AG09309 (cell line): ENCODE data around the gene GRAMD1B.

Source experiments
- DNase-seq: peaks from one replicate; pipeline ENCODE4 v3.0.0-alpha.2; 2010; ENCODE audit warnings: low read depth
- H3K4me3 ChIP-seq: 2 replicates; pipeline ENCODE4 v1.5.1; 2011; ENCODE audit warnings: mild to moderate bottlenecking, low read depth, low read length, moderate library complexity; ENCODE audit not compliant: control insufficient read depth
- TF ChIP-seq, protein P1 (sequence below): IDR thresholded peaks from 2 replicates; pipeline ENCODE4 v1.5.1; 2011; ENCODE audit warnings: mild to moderate bottlenecking, low read depth, low read length, inconsistent platforms; ENCODE audit not compliant: insufficient read depth, control insufficient read depth; ENCODE audit errors: missing control alignments

Gene GRAMD1B

DNA sequence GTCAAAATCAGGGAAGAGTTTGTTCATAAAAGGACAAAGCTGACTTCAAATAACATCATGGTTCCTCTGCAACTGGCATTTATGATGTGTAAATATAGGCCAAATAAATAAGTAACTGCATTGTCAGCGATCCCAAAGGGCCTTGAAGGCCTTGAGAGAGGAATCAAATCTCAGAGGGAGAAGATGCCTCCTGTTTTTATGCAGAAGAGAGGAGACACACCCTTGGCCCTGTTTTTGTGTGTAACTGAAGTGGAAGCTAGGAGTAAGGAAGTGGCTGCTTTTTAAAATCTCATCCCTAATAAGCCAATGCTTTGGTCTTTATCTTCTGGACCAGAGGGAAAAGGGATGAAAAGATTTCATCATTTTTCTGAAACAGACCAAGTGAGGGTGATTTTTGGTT, 240.0 kb downstream of the GRAMD1B start:
- DNase-seq: no peak
- TF ChIP-seq, protein P1, sequence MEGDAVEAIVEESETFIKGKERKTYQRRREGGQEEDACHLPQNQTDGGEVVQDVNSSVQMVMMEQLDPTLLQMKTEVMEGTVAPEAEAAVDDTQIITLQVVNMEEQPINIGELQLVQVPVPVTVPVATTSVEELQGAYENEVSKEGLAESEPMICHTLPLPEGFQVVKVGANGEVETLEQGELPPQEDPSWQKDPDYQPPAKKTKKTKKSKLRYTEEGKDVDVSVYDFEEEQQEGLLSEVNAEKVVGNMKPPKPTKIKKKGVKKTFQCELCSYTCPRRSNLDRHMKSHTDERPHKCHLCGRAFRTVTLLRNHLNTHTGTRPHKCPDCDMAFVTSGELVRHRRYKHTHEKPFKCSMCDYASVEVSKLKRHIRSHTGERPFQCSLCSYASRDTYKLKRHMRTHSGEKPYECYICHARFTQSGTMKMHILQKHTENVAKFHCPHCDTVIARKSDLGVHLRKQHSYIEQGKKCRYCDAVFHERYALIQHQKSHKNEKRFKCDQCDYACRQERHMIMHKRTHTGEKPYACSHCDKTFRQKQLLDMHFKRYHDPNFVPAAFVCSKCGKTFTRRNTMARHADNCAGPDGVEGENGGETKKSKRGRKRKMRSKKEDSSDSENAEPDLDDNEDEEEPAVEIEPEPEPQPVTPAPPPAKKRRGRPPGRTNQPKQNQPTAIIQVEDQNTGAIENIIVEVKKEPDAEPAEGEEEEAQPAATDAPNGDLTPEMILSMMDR: no peak
- no peak overlapping the region for H3K4me3 ChIP-seq

DNA sequence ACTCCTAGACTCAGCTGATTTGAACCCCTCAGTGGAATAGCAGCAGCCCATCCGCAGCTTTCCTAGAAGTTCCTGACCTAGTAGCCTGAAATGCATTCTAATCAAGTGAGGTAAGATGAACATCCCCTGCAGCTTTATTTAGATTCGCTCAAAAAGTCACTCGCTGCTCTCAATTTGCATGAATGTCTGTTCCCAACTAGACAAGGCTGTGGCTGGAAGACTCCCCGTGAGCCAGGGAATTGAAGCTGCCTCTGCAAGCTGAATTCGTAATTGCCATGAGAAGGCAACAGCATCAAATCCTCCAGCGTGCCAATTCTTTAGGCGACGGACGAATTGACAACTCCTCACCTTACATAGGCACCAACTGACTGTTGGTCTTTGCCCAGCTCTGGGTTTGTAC, 241.5 kb downstream of the GRAMD1B start:
- TF ChIP-seq, protein P1: no peak

DNA sequence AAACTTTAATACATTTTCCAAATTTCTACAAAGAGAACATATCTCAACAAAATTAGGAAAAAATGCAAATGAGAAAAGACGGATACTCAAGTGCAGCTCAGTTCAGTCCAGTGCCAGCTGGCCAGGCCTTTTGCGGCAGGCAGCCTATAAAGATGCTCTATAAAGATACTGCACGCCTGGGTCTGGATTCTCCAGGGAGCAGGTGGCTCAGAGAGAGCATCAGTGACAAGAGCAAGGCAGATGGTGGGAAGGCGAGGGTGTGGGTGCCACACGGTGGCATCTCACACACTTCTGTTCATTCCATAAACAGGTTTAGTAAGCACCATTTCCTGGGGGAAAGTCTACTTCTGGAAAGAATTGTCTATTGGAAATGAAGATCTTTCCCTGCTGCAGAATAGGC, 242.5 kb downstream of the GRAMD1B start:
- TF ChIP-seq, protein P1: no peak
- DNase-seq: no peak
- no peak overlapping the region for H3K4me3 ChIP-seq

More for the DNA sequence above, 241.5 kb downstream of the GRAMD1B start:
- no peak for DNase-seq
- no peak overlapping the region for H3K4me3 ChIP-seq

DNA sequence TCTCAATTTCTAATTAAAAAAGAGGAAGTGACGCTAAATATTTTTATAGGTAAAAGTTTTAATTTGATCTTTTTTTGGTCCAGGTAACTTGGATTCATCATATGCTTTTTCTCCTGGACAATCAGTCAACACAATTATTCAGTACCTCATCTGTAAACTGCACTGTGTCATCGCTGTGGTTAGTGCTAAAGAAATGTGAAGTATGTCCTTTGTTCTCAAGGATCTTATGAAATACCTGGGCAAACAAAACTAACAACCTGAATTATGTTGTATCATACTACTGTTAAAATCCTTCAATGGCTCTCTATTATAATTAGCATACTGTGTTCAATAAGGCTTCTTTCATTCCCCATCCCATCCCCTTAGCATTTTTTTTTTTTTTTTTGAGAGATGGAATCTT, 244.2 kb downstream of the GRAMD1B start:
- no peak for DNase-seq
- TF ChIP-seq, protein P1: no peak
- no peak overlapping the region for H3K4me3 ChIP-seq
